GM04503 (cell line): Measurements from ENCODE around the gene KRCC1.
"Not testable (repeated sequence)": the region's sequence is repeated elsewhere in the genome, so short reads cannot be mapped to it uniquely, and the experiment has no call there.

Source experiments
- DNase-seq: peaks from one replicate; pipeline ENCODE4 v3.0.0-alpha.2; 2012; ENCODE audit warnings: low read depth

The KRCC1 gene

GRCh38 chr2:88074854-88075292 lies 19.3 kb upstream of the KRCC1 start:
- DNase-seq, result no peak

- DNase-seq, result no peak
These were observed 18.6 kb upstream of the KRCC1 start for GRCh38 chr2:88074150-88074549.

GRCh38 chr2:88071365-88071764 lies 15.8 kb upstream of the KRCC1 start:
- no peak for DNase-seq

- DNase-seq, result no peak
These were observed 14.5 kb upstream of the KRCC1 start for GRCh38 chr2:88070055-88070454.

GRCh38 chr2:88069117-88069516 lies 13.5 kb upstream of the KRCC1 start:
- no peak for DNase-seq

GRCh38 chr2:88068044-88068443 lies 12.5 kb upstream of the KRCC1 start:
- DNase-seq, result no peak

- no peak for DNase-seq
These were observed 12.0 kb upstream of the KRCC1 start, which contains the start of gene SMYD1 for GRCh38 chr2:88067598-88067997. SMYD1 (plus strand) TSS chr2:88067825; CDS start chr2:88067865, 40 bp downstream.

GRCh38 chr2:88067189-88067588 lies 11.6 kb upstream of the KRCC1 start:
- no peak for DNase-seq

- no peak for DNase-seq
These were observed 11.0 kb upstream of the KRCC1 start for GRCh38 chr2:88066543-88066942.

- DNase-seq, result no peak
These were observed 5.7 kb upstream of the KRCC1 start for GRCh38 chr2:88061295-88061694.

- DNase-seq, result no peak
These were observed 5.3 kb upstream of the KRCC1 start for GRCh38 chr2:88060907-88061275.

- DNase-seq, result no peak
These were observed 4.7 kb upstream of the KRCC1 start for GRCh38 chr2:88059979-88060906.

- DNase-seq, result no peak
These were observed 2.6 kb upstream of the KRCC1 start for GRCh38 chr2:88058191-88058590.

- DNase-seq, result no peak
These were observed 1.9 kb upstream of the KRCC1 start for GRCh38 chr2:88057437-88057844.

GRCh38 chr2:88054782-88055370 lies 707 bp downstream of the KRCC1 start:
- no peak for DNase-seq

GRCh38 chr2:88053934-88054781 lies 1.4 kb downstream of the KRCC1 start:
- DNase-seq, result no peak

GRCh38 chr2:88053296-88053695 lies 2.3 kb downstream of the KRCC1 start:
- peak; percentile 93 for DNase-seq

- no peak for DNase-seq
These were observed 3.8 kb downstream of the KRCC1 start for GRCh38 chr2:88051792-88052191.

GRCh38 chr2:88049622-88050021 lies 6.0 kb downstream of the KRCC1 start:
- DNase-seq, result no peak

- no peak for DNase-seq
These were observed 7.0 kb downstream of the KRCC1 start for GRCh38 chr2:88048541-88048940.

GRCh38 chr2:88045561-88045960 lies 10.0 kb downstream of the KRCC1 start:
- not testable (repeated sequence) for DNase-seq

GRCh38 chr2:88042476-88042875 lies 13.1 kb downstream of the KRCC1 start:
- no peak for DNase-seq
